Left hindlimb (tissue), 1 donor: ENCODE data around the gene TECRL.

ENCODE experiments used
- DNase-seq: peaks from one replicate; pipeline ENCODE4 v3.0.0-alpha.2; 2018

The TECRL gene

DNA sequence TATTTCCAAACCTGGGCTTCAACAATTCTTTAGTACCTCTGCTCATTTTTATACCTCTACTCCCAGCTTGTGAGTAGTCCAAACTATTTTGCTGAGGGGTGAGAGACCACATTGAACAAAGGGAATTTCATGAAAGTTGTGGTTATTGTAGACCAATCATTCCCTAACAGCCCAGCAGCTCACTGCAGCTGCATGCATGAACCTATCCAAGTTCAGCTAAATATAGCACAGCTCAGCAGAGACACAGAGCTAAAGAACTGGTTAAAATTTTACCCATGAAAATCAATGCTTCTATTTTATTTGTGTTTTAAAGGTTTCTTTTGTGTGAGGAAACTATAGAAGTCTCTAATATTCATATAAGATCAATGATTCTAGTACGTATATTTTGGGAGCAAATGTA, 82.7 kb downstream of the TECRL start:
- DNase-seq: no peak

DNA sequence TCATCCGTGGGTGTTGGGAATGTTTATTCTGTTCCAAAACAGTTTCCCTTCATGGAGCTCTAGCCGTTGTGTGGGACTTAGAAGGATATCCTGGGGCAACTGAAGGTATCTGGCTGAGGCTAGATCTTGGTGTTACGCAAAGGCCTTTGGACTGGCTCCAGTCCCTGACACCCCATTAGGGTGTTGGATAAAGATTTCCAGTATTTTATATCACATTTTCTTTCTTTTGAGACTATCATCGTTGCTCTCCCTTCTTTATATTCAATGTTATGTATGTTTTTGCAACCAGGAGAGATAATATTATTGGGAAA, 103.0 kb downstream of the TECRL start:
- DNase-seq: no peak

DNA sequence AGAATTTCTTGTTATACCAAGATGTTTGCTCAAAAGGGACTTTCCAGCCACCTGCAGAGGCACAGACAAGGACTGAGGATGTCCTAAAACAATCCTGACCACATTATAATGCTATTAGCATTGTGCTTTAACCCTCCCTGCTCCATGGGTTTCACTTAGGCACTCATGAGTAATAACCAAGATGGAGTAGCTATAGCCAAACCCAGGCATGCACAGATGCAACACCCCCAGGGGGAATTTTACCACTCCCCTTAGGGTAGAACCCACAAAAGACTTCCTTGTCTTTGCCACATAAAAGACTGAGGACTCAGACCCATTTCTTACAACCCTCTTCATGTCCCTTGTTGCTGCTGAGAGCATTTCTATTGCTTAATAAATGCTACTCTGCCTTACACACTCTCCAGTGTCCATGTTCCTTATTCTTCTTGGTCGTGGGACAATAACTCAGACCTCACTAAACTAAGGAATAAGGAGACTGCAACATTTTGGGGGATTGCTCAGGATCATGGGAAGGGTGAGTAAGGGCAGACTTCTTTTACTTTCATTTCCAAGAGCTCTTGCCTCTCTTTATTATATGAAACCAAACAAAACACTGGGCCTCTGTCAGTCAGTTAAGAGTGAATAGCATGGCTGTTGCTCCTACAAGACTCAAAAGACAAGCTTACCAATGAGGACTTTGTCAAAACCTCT, 103.5 kb downstream of the TECRL start:
- DNase-seq: no peak

DNA sequence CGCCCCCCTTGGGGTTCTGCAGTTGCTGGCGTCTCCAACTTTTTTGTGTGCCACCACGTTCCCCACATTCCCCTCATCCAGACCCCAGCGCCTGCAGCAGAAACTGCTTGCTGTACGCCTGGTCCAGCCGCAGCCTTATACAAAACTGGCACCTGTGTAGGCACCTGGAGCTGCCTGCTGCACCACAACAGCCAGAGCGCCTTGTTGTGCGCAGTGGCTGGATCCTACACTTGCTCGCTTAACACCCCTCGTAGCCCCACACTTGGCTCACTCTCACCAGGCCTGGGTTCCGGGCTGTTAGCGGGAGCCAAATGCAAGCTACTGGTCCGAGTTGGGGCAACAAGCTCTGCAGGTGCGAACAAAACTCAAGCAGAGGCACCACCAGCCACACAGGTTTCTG, 136.8 kb downstream of the TECRL start:
- no peak for DNase-seq

DNA sequence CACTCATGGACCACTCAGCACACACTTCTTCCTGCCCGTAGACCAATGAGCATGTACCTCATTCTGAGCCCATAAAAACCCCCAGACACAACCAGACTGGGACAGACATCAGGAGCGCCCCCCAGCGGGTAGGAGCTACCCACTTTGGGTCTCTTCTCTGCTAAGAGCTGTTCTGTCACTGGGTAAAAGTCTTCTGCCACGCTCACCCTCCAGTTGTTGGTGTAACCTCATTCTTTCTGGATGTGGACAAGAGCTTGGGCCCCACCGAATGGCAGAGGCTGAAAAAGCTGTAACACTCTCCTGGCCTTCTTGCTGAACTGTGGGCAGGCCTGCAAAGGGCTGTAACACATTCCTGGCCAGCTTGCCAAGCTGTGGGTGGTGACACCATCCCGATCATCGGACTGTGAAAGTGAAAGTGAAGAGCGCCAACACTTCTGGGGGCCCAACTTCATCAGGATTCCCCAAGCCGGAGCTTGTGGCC, 137.6 kb downstream of the TECRL start:
- no peak for DNase-seq

DNA sequence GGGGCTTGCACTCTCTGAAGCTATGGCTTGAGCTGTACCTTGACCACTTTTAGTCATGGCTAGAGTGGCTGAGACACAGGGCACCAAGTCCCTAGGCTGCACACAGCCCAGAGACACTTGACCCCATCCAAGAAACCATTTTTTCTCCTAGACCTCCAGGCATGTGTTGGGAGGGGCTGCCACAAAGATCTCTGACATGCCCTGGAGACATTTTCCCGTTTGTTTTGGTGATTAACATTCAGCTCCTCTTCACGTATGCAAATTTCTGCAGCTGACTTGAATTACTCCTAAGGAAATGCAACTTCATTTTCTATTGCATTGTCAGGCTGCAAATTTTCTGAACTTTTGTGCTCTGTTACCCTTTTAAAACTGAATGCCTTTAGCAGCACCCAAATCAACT, 142.6 kb downstream of the TECRL start:
- DNase-seq: no peak

DNA sequence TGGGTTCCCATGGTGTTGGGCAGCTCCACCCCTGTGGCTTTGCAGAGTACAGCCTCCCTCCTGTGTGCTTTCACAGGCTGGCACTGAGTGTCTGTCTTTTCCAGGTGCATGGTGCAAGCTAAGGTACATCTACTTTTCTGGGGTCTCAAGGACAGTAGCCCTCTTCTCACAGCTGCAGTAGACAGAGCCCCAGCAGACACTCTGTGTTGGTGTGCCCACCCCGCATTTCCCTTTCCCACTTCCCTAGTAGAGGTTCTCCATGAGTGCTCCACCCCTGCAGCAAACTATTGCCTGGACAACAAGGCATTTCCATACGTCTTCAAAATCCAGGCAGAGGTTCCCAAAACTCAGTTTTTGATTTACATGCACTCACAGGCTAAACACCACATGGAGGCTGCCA, 143.0 kb downstream of the TECRL start:
- no peak for DNase-seq

DNA sequence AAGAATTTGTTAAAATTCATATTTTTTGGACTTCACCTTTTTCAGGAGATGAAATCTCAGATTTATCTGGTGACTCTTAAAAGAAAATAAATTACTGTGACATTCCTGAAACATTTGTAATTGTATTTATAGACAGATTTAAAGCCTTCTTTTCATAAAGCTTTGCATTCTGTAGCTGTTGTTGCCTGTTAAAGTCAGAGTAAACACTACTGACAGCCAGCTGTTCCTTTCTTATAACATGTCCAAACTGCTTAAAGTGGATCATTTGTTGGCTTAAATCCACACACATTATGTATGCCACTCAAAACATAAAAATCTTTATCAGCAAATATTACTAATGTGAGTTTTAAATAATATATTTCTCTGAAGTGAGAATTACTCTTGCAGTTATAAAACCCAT, 157.5 kb downstream of the TECRL start:
- no peak for DNase-seq

DNA sequence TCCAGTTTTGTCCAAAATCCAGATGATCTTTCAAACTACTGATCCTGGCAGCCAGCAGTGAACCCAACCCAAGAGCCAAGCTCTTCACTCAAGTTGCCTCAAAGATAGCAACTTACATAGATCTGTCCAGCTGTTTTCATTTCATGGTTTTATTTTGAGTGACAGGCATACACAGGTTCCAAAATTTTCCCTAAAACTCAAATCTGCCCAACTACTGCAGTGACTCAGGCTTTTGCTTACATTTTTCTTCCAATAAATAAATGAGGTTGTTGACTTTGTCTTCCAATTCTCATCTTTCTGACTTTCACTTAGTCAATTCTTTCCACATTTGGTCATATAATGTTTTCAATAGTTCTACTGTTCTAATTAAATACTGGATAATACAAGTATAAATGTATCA, 158.8 kb downstream of the TECRL start:
- DNase-seq: no peak

DNA sequence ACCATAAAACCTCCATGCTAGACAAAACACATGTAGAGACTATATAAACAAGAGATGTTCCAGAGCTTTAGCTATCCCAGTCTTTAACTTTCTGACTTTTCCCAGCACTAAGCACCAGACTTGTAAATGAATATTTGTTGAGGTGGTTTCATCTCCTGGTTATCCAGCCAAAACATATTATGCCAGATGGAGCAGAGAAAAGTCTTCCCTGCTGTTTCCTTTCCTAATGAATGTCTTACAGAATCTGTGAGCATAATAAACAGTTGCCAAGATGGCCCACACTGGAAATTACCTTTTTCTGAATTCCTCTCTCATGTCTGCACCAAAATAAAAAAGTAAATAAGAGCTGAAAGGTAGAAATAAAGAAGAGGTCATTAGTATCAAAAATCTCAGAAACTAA, 159.2 kb downstream of the TECRL start:
- DNase-seq: no peak

DNA sequence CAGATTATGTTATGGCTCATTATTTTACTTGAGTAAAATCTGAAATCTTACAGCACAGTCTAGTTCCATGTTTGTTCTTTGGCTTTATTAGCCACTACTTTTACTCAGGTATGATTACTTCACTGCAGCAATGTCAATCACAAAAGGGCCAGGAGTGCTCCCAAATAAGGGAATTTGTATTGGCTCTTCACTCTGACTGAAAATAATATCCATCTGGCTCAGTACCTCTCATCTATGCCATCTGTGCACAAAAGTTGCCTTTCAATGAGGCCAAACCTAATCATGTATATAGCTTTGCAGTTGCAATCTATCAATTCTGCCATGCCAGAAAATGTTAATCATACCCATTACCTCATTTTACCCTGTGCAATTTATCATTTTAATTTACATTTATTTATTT, 161.1 kb downstream of the TECRL start:
- no peak for DNase-seq

DNA sequence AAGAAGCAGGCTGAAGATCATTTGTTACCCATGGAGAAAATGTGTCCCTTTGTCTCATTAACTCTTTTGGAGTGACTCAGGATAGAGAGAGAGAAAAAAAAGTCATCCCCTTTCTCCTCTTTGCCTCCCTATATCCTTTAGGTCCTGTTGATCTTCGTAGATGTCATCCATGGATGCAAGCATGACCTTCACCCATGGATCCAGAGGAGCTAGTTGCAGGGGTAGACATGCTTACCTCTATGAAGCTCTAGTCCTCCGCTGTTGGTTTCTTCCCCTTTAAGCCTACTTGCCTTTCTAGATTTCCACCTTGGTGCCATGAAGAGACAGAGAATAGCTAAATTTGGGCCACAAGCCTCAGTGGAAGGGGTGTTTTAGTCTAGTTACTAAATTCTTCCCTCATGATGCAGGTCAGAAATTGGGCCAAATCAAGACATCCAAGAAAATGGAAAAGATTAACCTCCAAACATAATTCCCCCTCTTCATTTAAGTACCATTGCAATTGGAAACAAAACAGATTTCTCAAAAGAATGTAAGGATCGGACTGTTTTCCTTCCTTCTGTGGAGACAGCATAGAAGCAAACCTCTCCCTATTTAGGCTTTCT, 178.4 kb downstream of the TECRL start:
- DNase-seq: no peak
